CD4-positive, alpha-beta T cell treated with Interleukin-10 for 1 hour (primary cell): Measurements from ENCODE around the gene ACSL3.

Source experiments
- DNase-seq: peaks from one replicate; pipeline ENCODE4 v3.0.0-alpha.2; 2020

The ACSL3 gene

GRCh38 chr2:222883420-222883819 lies 22.6 kb downstream of the ACSL3 start:
- DNase-seq, result no peak

- no peak for DNase-seq
Observed at GRCh38 chr2:222884114-222884771, 23.4 kb downstream of the ACSL3 start.

- no peak for DNase-seq
Observed at GRCh38 chr2:222884805-222885424, 24.1 kb downstream of the ACSL3 start.

GRCh38 chr2:222887124-222887523 lies 26.3 kb downstream of the ACSL3 start:
- no peak for DNase-seq

GRCh38 chr2:222888716-222889115 lies 27.9 kb downstream of the ACSL3 start:
- no peak for DNase-seq

- DNase-seq, result no peak
Observed at GRCh38 chr2:222891890-222892289, 31.1 kb downstream of the ACSL3 start.

GRCh38 chr2:222892321-222892720 lies 31.5 kb downstream of the ACSL3 start:
- DNase-seq, result no peak

- DNase-seq, result no peak
Observed at GRCh38 chr2:222892761-222893160, 31.9 kb downstream of the ACSL3 start.

- DNase-seq, result no peak
Observed at GRCh38 chr2:222893716-222894115, 32.9 kb downstream of the ACSL3 start.

GRCh38 chr2:222895144-222895543 lies 34.3 kb downstream of the ACSL3 start:
- no peak for DNase-seq

GRCh38 chr2:222897898-222898297 lies 37.1 kb downstream of the ACSL3 start:
- DNase-seq, result no peak

- no peak for DNase-seq
Observed at GRCh38 chr2:222899413-222900181, 38.8 kb downstream of the ACSL3 start.

- DNase-seq, result no peak
Observed at GRCh38 chr2:222900354-222900753, 39.5 kb downstream of the ACSL3 start.

- no peak for DNase-seq
Observed at GRCh38 chr2:222902660-222903059, 41.8 kb downstream of the ACSL3 start.

GRCh38 chr2:222903234-222904220 lies 42.7 kb downstream of the ACSL3 start:
- DNase-seq, result peak; percentile 57

GRCh38 chr2:222904557-222905258 lies 43.9 kb downstream of the ACSL3 start:
- DNase-seq, result no peak

GRCh38 chr2:222907048-222907447 lies 46.2 kb downstream of the ACSL3 start:
- DNase-seq, result no peak

GRCh38 chr2:222907790-222908441 lies 47.1 kb downstream of the ACSL3 start:
- no peak for DNase-seq

- DNase-seq, result no peak
Observed at GRCh38 chr2:222909286-222909685, 48.5 kb downstream of the ACSL3 start.

GRCh38 chr2:222912117-222912516 lies 51.3 kb downstream of the ACSL3 start:
- peak; percentile 12 for DNase-seq

- no peak for DNase-seq
Observed at GRCh38 chr2:222912776-222913175, 51.9 kb downstream of the ACSL3 start.
